K562 (cell line): Measurements from ENCODE around the gene DHRS13. TPM values are rescaled to one million over a fixed set of nuclear protein-coding genes. Genes with fewer than 3 reads are reported as not detected.

Source experiments
- CAMTA2 ChIP-seq: fragments of 250-450 bp; sonication (Bioruptor Pico); conservative IDR thresholded peaks from 2 replicates; pipeline ENCODE4 v1.5.1; 2022
- CTCF ChIP-seq, 3 experiments: IDR thresholded peaks in 2 of 3; conservative IDR thresholded peaks in 1 of 3; 2 replicates each; pipeline ENCODE4 v1.5.1; 2011 to 2012; ENCODE audit warnings: low read length in 3 of 3, mild to moderate bottlenecking in 3 of 3, control low read depth in 2 of 3, improper control_type of control experiment in 1 of 3, inconsistent platforms in 1 of 3, low read depth in 1 of 3, mixed read lengths in 1 of 3, moderate library complexity in 1 of 3; ENCODE audit not compliant: insufficient read depth in 2 of 3
- DLX4 ChIP-seq: fragments of 250-450 bp; sonication (Bioruptor Pico); IDR thresholded peaks from 2 replicates; pipeline ENCODE4 v1.6.1; 2021; ENCODE audit warnings: mild to moderate bottlenecking
- GABPA ChIP-seq: fragments of 200-800 bp; sonication (Bioruptor generic); conservative IDR thresholded peaks from 2 replicates; pipeline ENCODE4 v1.6.1; 2016; ENCODE audit warnings: low read depth, missing genetic modification characterization, missing compliant biosample characterization
- HCFC1 ChIP-seq: IDR thresholded peaks from 2 replicates; pipeline ENCODE4 v1.6.1; 2012; ENCODE audit warnings: low read depth, low read length, improper control_type of control experiment
- HEY1 ChIP-seq: fragments of 250-450 bp; sonication (Bioruptor Pico); IDR thresholded peaks from 2 replicates; pipeline ENCODE4 v1.5.0; 2020; ENCODE audit warnings: mild to moderate bottlenecking, moderate library complexity, borderline replicate concordance
- HINFP ChIP-seq: fragments of 450-650 bp; conservative IDR thresholded peaks from 2 replicates; pipeline ENCODE4 v1.6.1; 2016; ENCODE audit warnings: missing genetic modification characterization, low read depth, mild to moderate bottlenecking, control low read depth, missing compliant biosample characterization
- JUN ChIP-seq, 2 experiments: sonication (generic) in 1 of 2; formaldehyde crosslinking in 1 of 2; IDR thresholded peaks; 2 replicates each; pipeline versions ENCODE4 v1.6.1 to v1.8.0; 2012 to 2022; ENCODE audit warnings: borderline replicate concordance in 2 of 2, mild to moderate bottlenecking in 2 of 2, improper control_type of control experiment in 1 of 2, low read depth in 1 of 2, low read length in 1 of 2, missing genetic modification reagents in 1 of 2
- MEF2D ChIP-seq: conservative IDR thresholded peaks from 2 replicates; pipeline ENCODE4 v1.6.1; 2016; ENCODE audit warnings: low read depth, missing genetic modification characterization, missing compliant biosample characterization
- PPARD ChIP-seq: fragments of 250-450 bp; sonication (Bioruptor Pico); IDR thresholded peaks from 2 replicates; pipeline ENCODE4 v1.8.0; 2022; ENCODE audit warnings: inconsistent platforms, mild to moderate bottlenecking, moderate library complexity
- RBM22 ChIP-seq: fragments of 200-400 bp; formaldehyde crosslinking; IDR thresholded peaks from 2 replicates; pipeline ENCODE4 v1.6.1; 2018; ENCODE audit warnings: low read length, low read depth; ENCODE audit not compliant: poor library complexity, severe bottlenecking
- THRAP3 ChIP-seq: fragments of 450-650 bp; IDR thresholded peaks from 2 replicates; pipeline ENCODE4 v1.6.1; 2016; ENCODE audit warnings: mild to moderate bottlenecking, inconsistent platforms, borderline replicate concordance
- TRIM24 ChIP-seq, 2 experiments: fragments of 450-650 bp; IDR thresholded peaks; 2 replicates each; pipeline ENCODE4 v1.6.1; 2016
- ZBTB5 ChIP-seq: fragments of 450-650 bp; IDR thresholded peaks from 2 replicates; pipeline ENCODE4 v1.6.1; 2017; ENCODE audit warnings: antibody characterized with exemption
- ZHX1 ChIP-seq: fragments of 150-350 bp; conservative IDR thresholded peaks from 2 replicates; pipeline ENCODE4 v1.6.1; 2014; ENCODE audit warnings: low read length
- ZNF232 ChIP-seq: sonication (generic); formaldehyde crosslinking; IDR thresholded peaks from 2 replicates; pipeline ENCODE4 v1.8.0; 2022; ENCODE audit warnings: mild to moderate bottlenecking, missing genetic modification reagents
- ZNF280B ChIP-seq: fragments of 250-450 bp; sonication (Bioruptor Pico); IDR thresholded peaks from 2 replicates; pipeline ENCODE4 v1.5.1; 2021; ENCODE audit warnings: mild to moderate bottlenecking
- polyA plus RNA-seq, 8 experiments: library from polyadenylated mRNA; depleted of rRNA in 4 of 8; stranded (reverse) in 5 of 8; unstranded in 3 of 8; fragments of >200 nt; fragmentation: Nextera tagmentation in 2 of 8; fragmentation: Illumina TruSeq in 1 of 8; extraction: Ambion mirVana in 2 of 8; extraction: Trizol in 1 of 8; gene quantifications; 2 replicates each; pipeline versions ENCODE4 v1.2.1 to v1.2.3, GENCODE V29; 2011 to 2014; ENCODE audit warnings: inconsistent platforms in 1 of 8, missing spikeins in 1 of 8
- total RNA-seq, 7 experiments: library from RNA; depleted of rRNA in 6 of 7; stranded (reverse); fragments of >200 nt in 6 of 7; fragmentation: Illumina TruSeq in 2 of 7; extraction: Trizol in 2 of 7; gene quantifications; 2 replicates each; pipeline versions ENCODE4 v1.2.1 to v1.2.3, GENCODE V29; 2011 to 2021; ENCODE audit warnings: low replicate concordance in 1 of 7

The DHRS13 gene
- total and polyA plus RNA-seq, 9 of the 15 experiments (the other 6 are each of a cell fraction or from before 2014, with no cell fraction given) = 0.32 to 52.3 (median 34.3) TPM; not detected in 1

GRCh38 chr17:28951428-28951990 is 48.6 kb upstream of the DHRS13 start, which contains the start of gene PHF12 (continued):
- TF ChIP-seq ZNF280B = no peak
- no peak for TF ChIP-seq HEY1
- no peak for TF ChIP-seq RBM22
- no peak for TF ChIP-seq MEF2D (tag)
- no peak for TF ChIP-seq HINFP
- TF ChIP-seq TRIM24 (IDR thresholded peaks at IDR 0.05) = no peak
- peak; percentile 25; the same call in 1 of the 2 replicates for TF ChIP-seq JUN (IDR thresholded peaks at IDR 0.05; ENCODE audit: borderline replicate concordance, low read depth, low read length)
- TF ChIP-seq JUN (CRISPR knock-in tag; IDR thresholded peaks at IDR 0.05; ENCODE audit: borderline replicate concordance) = no peak
- TF ChIP-seq PPARD (CRISPR knock-in tag) = no peak
- TF ChIP-seq CTCF (IDR thresholded peaks at IDR 0.05 in 2 of 3, conservative IDR thresholded peaks at IDR 0.05 in 1 of 3; ENCODE audit: insufficient read depth in 2 of 3, low read depth in 1 of 3, low read length in 3 of 3) = 0 out of 6 replicates have a peak, but pooled peaks of 1 of the 3 experiments have one; percentile 8
- TF ChIP-seq ZNF232 (CRISPR knock-in tag) = no peak
- peak; percentile 61; the same call in 1 of the 2 replicates for TF ChIP-seq HCFC1
- no peak for TF ChIP-seq CAMTA2
- TF ChIP-seq DLX4 (CRISPR knock-in tag) = no peak
- TF ChIP-seq THRAP3 = no peak
- TF ChIP-seq GABPA (tag) = no peak
- no peak for TF ChIP-seq ZBTB5
- TF ChIP-seq ZHX1 = no peak
